BLaER1 (cell line): ENCODE results near the gene RTP5.
A peak's percentile ranks its signal among the peaks of the same experiment; 100 is the strongest.

Experiments used
- H3K27ac ChIP-seq: shearing (Covaris generic); formaldehyde crosslinking; 2 replicates; pipeline ENCODE4 v1.8.1; 2022
- H3K27me3 ChIP-seq: shearing (Covaris generic); formaldehyde crosslinking; 2 replicates; pipeline ENCODE4 v1.8.1; 2022
- H3K36me3 ChIP-seq: shearing (Covaris generic); formaldehyde crosslinking; 2 replicates; pipeline ENCODE4 v1.8.1; 2022
- H3K4me1 ChIP-seq: shearing (Covaris generic); formaldehyde crosslinking; 2 replicates; pipeline ENCODE4 v1.8.1; 2022
- H3K4me2 ChIP-seq: shearing (Covaris generic); formaldehyde crosslinking; 2 replicates; pipeline ENCODE4 v1.8.1; 2022
- H3K4me3 ChIP-seq: shearing (Covaris generic); formaldehyde crosslinking; 2 replicates; pipeline ENCODE4 v1.8.1; 2022
- H3K9ac ChIP-seq: shearing (Covaris generic); formaldehyde crosslinking; 2 replicates; pipeline ENCODE4 v1.8.1; 2022
- H3K9me3 ChIP-seq: shearing (Covaris generic); formaldehyde crosslinking; 2 replicates; pipeline ENCODE4 v1.8.1; 2022
- H4K20me1 ChIP-seq: shearing (Covaris generic); formaldehyde crosslinking; 2 replicates; pipeline ENCODE4 v1.8.1; 2022
- Cebpa-rat ChIP-seq: shearing (Covaris generic); IDR thresholded peaks from 2 replicates; pipeline ENCODE4 v1.8.1; 2022

Gene RTP5

DNA sequence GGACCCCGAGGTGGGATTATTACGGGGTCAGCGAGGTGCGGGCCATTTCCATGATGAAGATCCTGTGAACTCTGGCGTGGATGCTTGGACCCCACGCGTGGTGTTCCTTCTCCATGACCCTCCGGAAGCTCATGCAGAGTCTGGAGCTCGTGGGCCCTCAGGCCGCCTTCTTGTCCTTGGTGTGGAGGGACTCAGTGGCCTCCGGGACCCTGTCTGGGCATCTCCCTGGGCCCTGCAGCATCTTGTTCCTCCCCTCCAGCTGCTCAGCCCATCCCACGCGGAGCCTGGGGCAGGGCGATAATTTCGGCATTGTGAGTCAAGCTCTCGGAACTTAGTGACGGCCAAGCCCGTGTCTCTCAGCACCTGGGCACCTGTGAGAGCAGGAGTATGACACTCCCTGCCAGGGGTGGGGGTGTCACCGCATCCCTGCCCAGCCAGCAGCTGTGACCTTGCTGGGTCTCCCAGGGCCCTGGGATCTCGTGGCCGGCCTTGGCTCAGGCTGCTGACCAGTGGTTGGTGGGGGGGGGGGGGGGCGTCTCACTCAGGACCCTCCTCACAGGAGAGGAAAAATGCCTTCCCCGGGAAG lies 24.6 kb downstream of the RTP5 start:
- TF ChIP-seq Cebpa-rat, result no peak
- Histone ChIP-seq H3K9me3 (peaks cover 2% of the 10 kb centered on the region; the same call in 1 of the 2 replicates), H3K9ac (no peak overlapping the region), H4K20me1 (peaks cover 95% of the 10 kb centered on the region), H3K4me1 (peaks cover 77% of the 10 kb centered on the region), H3K27ac (0 out of 2 replicates have a peak overlapping the region, but pooled peaks have one; percentile 62), H3K4me3 (no peak overlapping the region), H3K27me3 (no peaks in the 10 kb centered on the region), H3K4me2 (no peak overlapping the region), H3K36me3 (peaks cover 75% of the 10 kb centered on the region)

DNA sequence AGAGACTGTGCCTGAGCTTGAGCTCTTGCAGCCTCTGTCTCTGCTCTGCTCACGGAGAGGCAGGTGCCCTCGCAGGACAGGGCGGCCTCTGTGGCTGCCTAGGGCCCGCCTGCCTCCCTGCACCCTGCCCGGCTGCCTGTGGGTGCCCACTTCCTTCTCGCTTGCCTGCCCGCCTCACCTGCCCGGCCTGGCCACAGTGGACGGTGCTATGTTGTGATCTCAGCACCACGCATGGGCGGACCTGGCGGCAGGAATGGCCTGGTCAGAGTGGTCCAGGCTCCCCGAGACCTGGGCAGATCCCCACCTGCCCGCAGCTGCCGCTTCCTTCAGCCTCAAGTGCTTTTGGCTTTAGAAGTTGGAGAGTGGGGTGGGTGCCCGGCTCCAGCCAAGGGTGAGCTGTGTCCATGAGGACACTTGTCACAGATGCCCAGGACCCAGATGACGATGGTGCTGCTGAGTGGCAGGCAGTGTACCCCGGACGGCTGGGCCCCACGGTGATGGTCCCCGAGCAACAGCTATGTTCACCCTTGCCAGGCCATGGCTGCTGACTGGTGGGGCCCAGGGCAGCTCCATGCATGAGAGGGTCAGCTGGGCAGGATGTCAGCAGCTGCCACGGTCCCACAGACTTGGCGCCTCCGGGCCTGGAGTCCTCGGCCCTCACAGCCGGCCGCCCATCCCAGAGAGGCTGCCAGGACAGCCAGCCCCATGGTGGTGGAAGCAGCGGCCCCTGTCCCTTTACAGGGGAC lies 25.3 kb downstream of the RTP5 start:
- Histone ChIP-seq H3K27ac (peak overlapping the region; percentile 62), H3K4me2 (no peak overlapping the region; the same call in 1 of the 2 replicates), H3K9me3 (no peaks in the 10 kb centered on the region), H3K9ac (no peak overlapping the region), H4K20me1 (peaks cover 95% of the 10 kb centered on the region), H3K36me3 (peaks cover 74% of the 10 kb centered on the region), H3K4me1 (peaks cover 77% of the 10 kb centered on the region), H3K4me3 (no peak overlapping the region), H3K27me3 (no peaks in the 10 kb centered on the region)
- no peak for TF ChIP-seq Cebpa-rat

DNA sequence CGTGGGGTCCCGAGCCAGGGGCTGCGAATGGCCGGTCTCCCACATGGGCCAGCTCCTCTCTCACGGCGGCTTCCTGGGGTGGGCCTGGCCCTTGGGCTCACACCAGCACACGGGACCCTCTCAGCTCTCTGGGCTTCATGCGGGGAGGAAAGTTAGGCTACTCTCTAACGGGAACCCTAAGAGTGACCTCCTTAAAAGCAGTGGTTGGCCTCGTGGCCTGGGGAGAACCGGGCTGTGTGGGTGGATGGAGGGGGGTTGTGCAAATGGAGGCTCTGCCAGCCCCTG lies 25.8 kb downstream of the RTP5 start:
- TF ChIP-seq Cebpa-rat, result no peak
- Histone ChIP-seq H4K20me1 (peaks cover 95% of the 10 kb centered on the region), H3K9me3 (no peaks in the 10 kb centered on the region), H3K36me3 (peaks cover 74% of the 10 kb centered on the region), H3K27me3 (no peaks in the 10 kb centered on the region), H3K4me2 (peak overlapping the region; percentile 16; the same call in 1 of the 2 replicates), H3K4me1 (peaks cover 77% of the 10 kb centered on the region), H3K9ac (no peak overlapping the region), H3K4me3 (no peak overlapping the region), H3K27ac (peak overlapping the region; percentile 62)

DNA sequence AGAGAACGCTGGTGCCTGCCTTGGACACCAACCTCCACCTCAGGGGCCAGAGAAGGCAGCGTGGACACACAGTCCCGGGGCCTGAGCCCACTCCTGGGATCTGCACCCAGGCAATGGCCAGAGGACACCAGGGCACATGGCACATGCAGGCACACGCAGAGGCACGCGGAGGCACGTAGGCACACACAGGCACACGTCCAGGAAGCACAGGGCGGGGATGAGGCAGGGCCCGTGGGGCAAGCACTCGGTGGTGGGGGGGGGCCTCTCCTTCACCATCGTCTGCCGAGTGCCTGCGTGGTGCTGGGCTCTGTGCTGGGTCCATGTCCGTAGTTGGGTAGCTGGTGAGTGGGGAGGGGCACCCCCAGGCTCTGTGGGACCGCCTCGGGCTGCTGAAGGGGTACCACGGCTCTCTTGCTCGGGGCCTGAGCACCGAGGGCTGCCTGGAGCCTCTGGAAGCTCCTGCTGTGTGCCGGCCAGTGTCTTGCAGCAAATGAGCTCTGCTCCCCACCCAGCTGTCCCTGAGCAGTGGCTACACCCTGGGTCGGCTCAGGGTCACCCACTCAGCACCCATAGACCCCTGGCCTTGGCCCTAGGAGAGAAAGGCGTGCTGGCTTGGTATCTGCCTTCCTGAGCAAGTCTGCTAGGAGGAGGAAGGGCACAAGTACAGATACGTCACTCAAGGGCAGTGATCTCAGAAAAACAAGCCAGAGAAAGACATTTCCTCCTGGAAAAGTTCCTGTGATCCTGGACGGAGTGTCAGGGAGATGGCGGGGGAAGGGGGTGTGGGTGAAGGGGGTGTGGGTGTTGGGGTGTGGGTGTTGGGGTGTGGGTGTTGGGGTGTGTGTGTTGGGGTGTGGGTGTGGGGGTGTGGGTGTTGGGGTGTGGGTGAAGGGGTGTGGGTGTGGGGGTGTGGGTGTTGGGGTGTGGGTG lies 26.4 kb downstream of the RTP5 start:
- H3K9ac ChIP-seq, result no peak overlapping the region
- no peaks in the 10 kb centered on the region for H3K9me3 ChIP-seq
- peaks cover 77% of the 10 kb centered on the region for H3K4me1 ChIP-seq
- H3K27ac ChIP-seq, result peak overlapping the region; percentile 62
- H3K4me3 ChIP-seq, result no peak overlapping the region
- peaks cover 74% of the 10 kb centered on the region for H3K36me3 ChIP-seq
- TF ChIP-seq Cebpa-rat, result no peak
- peak overlapping the region; percentile 16 for H3K4me2 ChIP-seq
- no peaks in the 10 kb centered on the region for H3K27me3 ChIP-seq
- H4K20me1 ChIP-seq, result peaks cover 95% of the 10 kb centered on the region

DNA sequence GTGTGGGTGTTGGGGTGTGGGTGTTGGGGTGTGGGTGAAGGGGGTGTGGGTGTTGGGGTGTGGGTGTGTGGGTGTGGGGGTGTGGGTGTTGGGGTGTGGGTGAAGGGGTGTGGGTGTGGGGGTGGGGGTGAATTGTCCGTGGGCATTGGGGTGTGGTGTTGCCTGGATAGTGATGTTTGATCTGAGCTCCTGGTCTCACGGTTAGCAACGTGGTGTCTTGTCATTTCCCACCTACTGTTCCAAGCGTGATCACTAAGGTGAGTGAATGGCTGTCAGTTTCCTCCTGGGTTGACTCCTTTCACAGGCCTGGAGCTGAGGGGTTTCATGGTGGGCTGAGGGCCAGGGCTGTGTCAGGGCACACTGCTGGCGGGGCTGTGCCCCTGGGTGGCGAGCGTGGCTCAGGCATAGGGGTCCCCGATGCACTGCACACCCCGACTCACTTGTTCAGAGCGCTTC lies 27.2 kb downstream of the RTP5 start:
- H4K20me1 ChIP-seq, result peaks cover 95% of the 10 kb centered on the region
- no peak overlapping the region for H3K9ac ChIP-seq
- peaks cover 77% of the 10 kb centered on the region for H3K4me1 ChIP-seq
- no peak for TF ChIP-seq Cebpa-rat
- no peak overlapping the region for H3K27ac ChIP-seq
- no peaks in the 10 kb centered on the region for H3K27me3 ChIP-seq
- no peak overlapping the region for H3K4me2 ChIP-seq
- peaks cover 74% of the 10 kb centered on the region for H3K36me3 ChIP-seq
- H3K9me3 ChIP-seq, result no peaks in the 10 kb centered on the region
- H3K4me3 ChIP-seq, result no peak overlapping the region

DNA sequence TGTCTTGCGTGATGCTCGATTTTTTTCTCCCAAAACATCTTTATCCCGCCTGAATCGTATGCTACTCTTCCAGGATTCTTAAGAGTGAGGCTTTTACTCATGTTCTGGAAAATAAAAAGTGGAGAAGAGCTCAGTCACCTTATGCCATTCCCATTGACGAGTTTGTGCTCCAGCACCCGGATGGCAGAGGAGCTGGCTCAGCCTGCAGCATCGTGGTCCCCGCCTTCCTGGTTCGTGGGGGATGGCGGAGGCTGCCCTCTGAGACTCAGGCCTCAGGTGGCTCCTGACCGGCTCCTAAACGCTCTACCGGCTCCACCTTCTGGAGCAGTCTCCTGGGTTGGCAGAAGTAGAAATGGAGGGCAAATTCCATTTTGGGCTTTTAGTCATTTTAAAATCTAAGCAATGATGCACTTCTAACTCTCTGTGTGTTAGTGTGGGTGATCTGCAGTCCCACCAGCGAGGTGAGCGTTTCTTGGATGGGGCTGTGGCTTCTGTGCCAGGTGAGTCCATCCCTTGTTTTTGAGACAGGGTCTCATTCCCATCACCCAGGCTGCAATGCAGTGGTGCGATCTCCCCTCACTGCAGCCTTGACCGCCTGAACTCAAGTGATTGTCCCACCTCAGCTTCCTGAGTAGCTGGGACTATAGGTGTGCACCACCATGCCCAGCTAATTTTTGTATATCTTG lies 27.8 kb downstream of the RTP5 start:
- H3K27me3 ChIP-seq, result no peaks in the 10 kb centered on the region
- no peak overlapping the region for H3K27ac ChIP-seq
- H3K36me3 ChIP-seq, result peaks cover 70% of the 10 kb centered on the region
- peak overlapping the region; percentile 82; the same call in 1 of the 2 replicates for H3K4me2 ChIP-seq
- no peak overlapping the region for H3K9ac ChIP-seq
- H4K20me1 ChIP-seq, result peaks cover 93% of the 10 kb centered on the region
- TF ChIP-seq Cebpa-rat, result no peak
- no peaks in the 10 kb centered on the region for H3K9me3 ChIP-seq
- peaks cover 77% of the 10 kb centered on the region for H3K4me1 ChIP-seq
- no peak overlapping the region for H3K4me3 ChIP-seq

DNA sequence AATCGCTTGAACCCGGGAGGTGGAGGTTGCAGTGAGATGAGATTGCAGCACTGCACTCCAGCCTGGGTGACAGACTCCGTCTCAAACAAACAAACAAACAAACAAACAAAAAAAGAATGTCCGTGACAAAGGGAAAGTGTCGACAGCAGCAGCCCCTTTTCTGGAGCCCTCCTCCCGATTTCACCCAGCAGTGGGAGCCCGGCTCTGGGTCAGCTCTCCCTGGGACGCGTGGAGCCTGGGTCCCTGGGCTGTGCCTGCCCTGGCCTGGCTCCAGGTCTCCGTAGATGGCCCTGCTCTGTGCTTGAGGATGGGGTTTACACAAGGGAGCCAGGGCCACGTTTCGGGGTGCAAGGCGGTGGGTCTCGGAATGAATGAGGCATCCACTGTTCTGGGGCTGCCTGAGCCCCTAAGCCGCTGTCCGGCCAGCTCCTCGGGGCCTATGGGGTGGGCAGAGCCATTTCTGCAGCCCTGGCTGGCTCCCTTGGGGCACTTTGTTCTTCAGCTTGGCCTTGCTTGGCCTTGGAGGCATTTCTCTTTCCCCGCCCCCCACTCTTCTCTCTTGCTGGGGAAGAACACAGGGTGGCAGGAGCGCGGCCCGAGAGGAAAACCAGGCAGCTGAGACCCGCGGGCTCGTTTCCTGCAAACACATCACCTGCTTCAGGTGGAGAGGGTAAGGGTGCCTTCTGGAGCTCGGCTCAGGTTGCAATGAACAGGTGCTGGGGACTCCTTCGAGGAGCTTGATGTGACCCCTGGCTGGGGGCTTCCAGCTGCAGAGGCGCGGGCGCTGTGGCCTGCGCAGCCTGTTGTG lies 29.1 kb downstream of the RTP5 start:
- Histone ChIP-seq H3K4me1 (peaks cover 88% of the 10 kb centered on the region), H3K4me3 (no peak overlapping the region)
- TF ChIP-seq Cebpa-rat, result no peak

DNA sequence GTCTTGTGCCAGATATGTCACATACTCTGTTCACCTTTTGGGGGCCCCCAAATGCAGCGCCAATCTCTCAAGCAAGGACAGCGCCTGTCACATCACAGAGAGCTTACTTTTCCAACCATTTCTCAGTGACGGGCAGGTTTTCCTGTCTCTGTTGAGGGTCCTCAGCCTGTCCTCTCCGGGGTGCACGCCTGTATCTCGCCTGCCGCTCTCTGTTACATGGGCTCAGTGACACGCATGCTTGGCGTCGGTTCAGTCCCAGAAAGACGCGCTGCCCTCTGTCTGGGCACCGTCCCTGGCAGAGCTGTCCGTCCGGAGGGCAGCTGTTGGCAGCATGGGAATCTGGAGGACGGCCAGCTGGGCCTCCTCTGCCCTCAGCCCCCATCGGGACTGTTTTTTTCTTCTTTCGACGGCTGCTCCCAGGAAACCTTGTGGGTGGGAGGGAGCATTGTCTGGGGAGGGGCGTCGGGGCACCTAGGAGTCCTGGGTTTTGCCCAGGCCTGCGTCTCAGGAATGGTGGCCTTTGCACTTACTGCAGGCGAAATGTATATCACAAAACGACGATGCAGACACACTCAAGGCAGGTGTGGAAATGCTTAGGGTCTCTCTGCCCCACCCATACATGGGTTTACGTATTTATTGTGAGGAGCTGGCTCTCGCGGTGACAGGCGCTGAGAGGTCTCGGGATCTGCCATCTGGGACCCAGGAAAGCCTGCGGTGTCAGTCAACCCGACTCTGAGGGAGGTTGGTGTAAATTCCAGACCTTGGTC lies 30.9 kb downstream of the RTP5 start:
- Histone ChIP-seq H4K20me1 (peaks cover 93% of the 10 kb centered on the region), H3K4me3 (no peak overlapping the region), H3K27me3 (no peaks in the 10 kb centered on the region), H3K9me3 (no peaks in the 10 kb centered on the region), H3K27ac (peak overlapping the region; percentile 61), H3K36me3 (peaks cover 52% of the 10 kb centered on the region), H3K9ac (peak overlapping the region; percentile 68), H3K4me2 (peak overlapping the region; percentile 82), H3K4me1 (peaks cover 95% of the 10 kb centered on the region)
- no peak for TF ChIP-seq Cebpa-rat

More for the DNA sequence above, 29.1 kb downstream of the RTP5 start:
- Histone ChIP-seq H3K27ac (peak overlapping the region; percentile 55; the same call in 1 of the 2 replicates), H3K9me3 (no peaks in the 10 kb centered on the region), H3K9ac (peak overlapping the region; percentile 60), H3K27me3 (no peaks in the 10 kb centered on the region), H3K36me3 (peaks cover 60% of the 10 kb centered on the region), H3K4me2 (peak overlapping the region; percentile 82), H4K20me1 (peaks cover 93% of the 10 kb centered on the region)
